MG63 (cell line): ENCODE results near the gene ZNHIT3. TPM values are rescaled to one million over a fixed set of nuclear protein-coding genes. Genes with fewer than 3 reads are reported as not detected.
"Not testable (repeated sequence)": the region's sequence is repeated elsewhere in the genome, so short reads cannot be mapped to it uniquely, and the experiment has no call there.

ENCODE experiments used
- DNase-seq: peaks from one replicate; pipeline ENCODE4 v3.0.0-alpha.2; 2020
- H3K27me3 ChIP-seq: fragments of 250-450 bp; sonication (Bioruptor Pico); 2 replicates; pipeline ENCODE4 v1.5.1; 2020; ENCODE audit warnings: mild to moderate bottlenecking, moderate library complexity
- H3K36me3 ChIP-seq: fragments of 250-450 bp; sonication (Bioruptor Pico); 2 replicates; pipeline ENCODE4 v1.5.1; 2020; ENCODE audit warnings: mild to moderate bottlenecking, moderate library complexity
- H3K4me3 ChIP-seq: fragments of 250-450 bp; sonication (Bioruptor Pico); 2 replicates; pipeline ENCODE4 v1.5.1; 2020; ENCODE audit warnings: mild to moderate bottlenecking, moderate library complexity
- H3K9me3 ChIP-seq: fragments of 250-450 bp; sonication (Bioruptor Pico); 2 replicates; pipeline ENCODE4 v1.5.1; 2020; ENCODE audit warnings: mild to moderate bottlenecking, moderate library complexity
- total RNA-seq: library from RNA; depleted of rRNA; stranded (reverse); fragments of >200 nt; shearing (Covaris generic); gene quantifications from 2 replicates; pipeline ENCODE4 v1.2.3, GENCODE V29; 2014; ENCODE audit warnings: low replicate concordance

Gene ZNHIT3
- total RNA-seq, 1 experiment from 2014 or later, result 44.9 TPM

GRCh38 chr17:36474571-36474970, 11.9 kb upstream of the ZNHIT3 start:
- DNase-seq, result no peak

GRCh38 chr17:36475346-36475970, 11.0 kb upstream of the ZNHIT3 start:
- no peaks in the 10 kb centered on the region for H3K36me3 ChIP-seq
- H3K9me3 ChIP-seq, result no peaks in the 10 kb centered on the region; the same call in 1 of the 2 replicates
- peaks cover 23% of the 10 kb centered on the region for H3K27me3 ChIP-seq
- DNase-seq, result no peak
- no peak overlapping the region for H3K4me3 ChIP-seq

More at GRCh38 chr17:36474571-36474970, 11.9 kb upstream of the ZNHIT3 start:
- H3K27me3 ChIP-seq, result peaks cover 29% of the 10 kb centered on the region
- no peak overlapping the region for H3K4me3 ChIP-seq
- no peaks in the 10 kb centered on the region for H3K36me3 ChIP-seq
- no peaks in the 10 kb centered on the region; the same call in 1 of the 2 replicates for H3K9me3 ChIP-seq

GRCh38 chr17:36481829-36482228, 4.7 kb upstream of the ZNHIT3 start:
- Histone ChIP-seq H3K36me3 (no peaks in the 10 kb centered on the region), H3K27me3 (peaks cover 31% of the 10 kb centered on the region), H3K9me3 (no peaks in the 10 kb centered on the region; the same call in 1 of the 2 replicates), H3K4me3 (no peak overlapping the region)
- no peak for DNase-seq

GRCh38 chr17:36482611-36483504, 3.6 kb upstream of the ZNHIT3 start:
- Histone ChIP-seq H3K4me3 (no peak overlapping the region), H3K36me3 (no peaks in the 10 kb centered on the region), H3K27me3 (peaks cover 23% of the 10 kb centered on the region), H3K9me3 (no peaks in the 10 kb centered on the region)
- peak; percentile 83 for DNase-seq

GRCh38 chr17:36484021-36484420, 2.5 kb upstream of the ZNHIT3 start:
- H3K4me3 ChIP-seq, DNase-seq, H3K9me3 ChIP-seq, H3K36me3 ChIP-seq: not testable (repeated sequence)
- H3K27me3 ChIP-seq, result peaks cover 22% of the 10 kb centered on the region

- no peak for DNase-seq
- H3K4me3 ChIP-seq, result no peak overlapping the region
- peaks cover 1% of the 10 kb centered on the region; the same call in 1 of the 2 replicates for H3K36me3 ChIP-seq
- no peaks in the 10 kb centered on the region for H3K9me3 ChIP-seq
- peaks cover 15% of the 10 kb centered on the region for H3K27me3 ChIP-seq
These were observed 1.5 kb upstream of the ZNHIT3 start for GRCh38 chr17:36485027-36485426.

- peak overlapping the region; percentile 71 for H3K4me3 ChIP-seq
- peaks cover 3% of the 10 kb centered on the region; the same call in 1 of the 2 replicates for H3K36me3 ChIP-seq
- peaks cover 15% of the 10 kb centered on the region for H3K27me3 ChIP-seq
- no peaks in the 10 kb centered on the region for H3K9me3 ChIP-seq
- no peak for DNase-seq
These were observed 677 bp upstream of the ZNHIT3 start for GRCh38 chr17:36485805-36486203.

GRCh38 chr17:36493956-36494355, 7.5 kb downstream of the ZNHIT3 start:
- Histone ChIP-seq H3K4me3 (no peak overlapping the region), H3K9me3 (no peaks in the 10 kb centered on the region), H3K36me3 (peaks cover 63% of the 10 kb centered on the region), H3K27me3 (no peaks in the 10 kb centered on the region)
- DNase-seq, result no peak

GRCh38 chr17:36494674-36495073, 8.2 kb downstream of the ZNHIT3 start:
- Histone ChIP-seq H3K9me3 (no peaks in the 10 kb centered on the region), H3K36me3 (peaks cover 63% of the 10 kb centered on the region), H3K4me3 (no peak overlapping the region), H3K27me3 (no peaks in the 10 kb centered on the region)
- no peak for DNase-seq

- Histone ChIP-seq H3K4me3 (no peak overlapping the region), H3K27me3 (no peaks in the 10 kb centered on the region), H3K9me3 (no peaks in the 10 kb centered on the region), H3K36me3 (peaks cover 65% of the 10 kb centered on the region)
- no peak for DNase-seq
These were observed 8.6 kb downstream of the ZNHIT3 start for GRCh38 chr17:36495076-36495578.

GRCh38 chr17:36496018-36496789, 9.7 kb downstream of the ZNHIT3 start:
- H3K27me3 ChIP-seq, result no peaks in the 10 kb centered on the region
- no peak for DNase-seq
- no peak overlapping the region for H3K4me3 ChIP-seq
- H3K9me3 ChIP-seq, result no peaks in the 10 kb centered on the region
- H3K36me3 ChIP-seq, result peaks cover 75% of the 10 kb centered on the region

- DNase-seq, result no peak
These were observed 11.7 kb downstream of the ZNHIT3 start for GRCh38 chr17:36498155-36498554.

GRCh38 chr17:36498560-36499300, 12.2 kb downstream of the ZNHIT3 start:
- Histone ChIP-seq H3K4me3 (no peak overlapping the region), H3K27me3 (no peaks in the 10 kb centered on the region), H3K9me3 (no peaks in the 10 kb centered on the region), H3K36me3 (peaks cover 84% of the 10 kb centered on the region)
- no peak for DNase-seq

More at GRCh38 chr17:36498155-36498554, 11.7 kb downstream of the ZNHIT3 start:
- Histone ChIP-seq H3K36me3 (peaks cover 84% of the 10 kb centered on the region), H3K4me3 (no peak overlapping the region), H3K9me3 (no peaks in the 10 kb centered on the region), H3K27me3 (no peaks in the 10 kb centered on the region)

GRCh38 chr17:36500745-36501225, 14.3 kb downstream of the ZNHIT3 start:
- Histone ChIP-seq H3K9me3 (no peaks in the 10 kb centered on the region), H3K27me3 (no peaks in the 10 kb centered on the region), H3K4me3 (no peak overlapping the region), H3K36me3 (peaks cover 84% of the 10 kb centered on the region)
- DNase-seq, result no peak

GRCh38 chr17:36501351-36501750, 14.9 kb downstream of the ZNHIT3 start:
- Histone ChIP-seq H3K4me3 (no peak overlapping the region), H3K36me3 (peaks cover 84% of the 10 kb centered on the region), H3K27me3 (no peaks in the 10 kb centered on the region), H3K9me3 (no peaks in the 10 kb centered on the region)
- DNase-seq, result no peak

- H3K9me3 ChIP-seq, result no peaks in the 10 kb centered on the region
- DNase-seq, result no peak
- no peaks in the 10 kb centered on the region for H3K27me3 ChIP-seq
- H3K4me3 ChIP-seq, result no peak overlapping the region
- peaks cover 85% of the 10 kb centered on the region for H3K36me3 ChIP-seq
These were observed 15.5 kb downstream of the ZNHIT3 start for GRCh38 chr17:36501963-36502362.
